HepG2 (cell line): ENCODE results near the gene C9orf78. TPM values are rescaled to one million over a fixed set of nuclear protein-coding genes. Genes with fewer than 3 reads are reported as not detected.
A peak's percentile ranks its signal among the peaks of the same experiment; 100 is the strongest.

Source experiments
- BCLAF1 ChIP-seq: fragments of 450-650 bp; IDR thresholded peaks from 2 replicates; pipeline ENCODE4 v1.6.1; 2017; ENCODE audit warnings: mild to moderate bottlenecking
- CBX2 ChIP-seq, 2 experiments: fragments of 200-600 bp in 1 of 2; sonication (generic); formaldehyde crosslinking in 1 of 2; IDR thresholded peaks; 2 replicates each; pipeline versions ENCODE4 v1.7.0 to v1.8.1; 2018 to 2022; ENCODE audit warnings: low read depth in 2 of 2, low read length in 1 of 2, mild to moderate bottlenecking in 1 of 2, missing genetic modification reagents in 1 of 2
- EEA1 ChIP-seq: sonication (generic); formaldehyde crosslinking; IDR thresholded peaks from 2 replicates; pipeline ENCODE4 v1.5.1; 2020; ENCODE audit warnings: mild to moderate bottlenecking, missing genetic modification reagents, borderline replicate concordance
- MED8 ChIP-seq: sonication (generic); formaldehyde crosslinking; IDR thresholded peaks from 2 replicates; pipeline ENCODE4 v1.8.1; 2023; ENCODE audit warnings: mild to moderate bottlenecking, missing genetic modification reagents; ENCODE audit not compliant: insufficient replicate concordance
- MTA1 ChIP-seq: sonication (generic); formaldehyde crosslinking; IDR thresholded peaks from 2 replicates; pipeline ENCODE4 v1.4.0; 2020; ENCODE audit warnings: missing genetic modification reagents, mild to moderate bottlenecking, borderline replicate concordance
- SMARCC2 ChIP-seq: fragments of 450-650 bp; IDR thresholded peaks from 2 replicates; pipeline ENCODE4 v1.6.1; 2017; ENCODE audit warnings: antibody characterized with exemption, mild to moderate bottlenecking
- SRSF4 ChIP-seq: fragments of 200-400 bp; formaldehyde crosslinking; IDR thresholded peaks from one replicate; pipeline ENCODE4 v1.6.1; 2018; ENCODE audit warnings: mild to moderate bottlenecking, low read depth, low read length, moderate library complexity; ENCODE audit not compliant: poor library complexity, severe bottlenecking
- STAT6 ChIP-seq: sonication (generic); formaldehyde crosslinking; IDR thresholded peaks from 2 replicates; pipeline ENCODE4 v1.4.0; 2020; ENCODE audit warnings: missing genetic modification reagents, mild to moderate bottlenecking, borderline replicate concordance
- TEF ChIP-seq: sonication (generic); formaldehyde crosslinking; IDR thresholded peaks from 2 replicates; pipeline ENCODE4 v1.5.0; 2020; ENCODE audit warnings: missing genetic modification reagents
- THYN1 ChIP-seq: sonication (generic); formaldehyde crosslinking; IDR thresholded peaks from 2 replicates; pipeline ENCODE4 v1.8.1; 2023; ENCODE audit warnings: low read depth, mild to moderate bottlenecking, moderate library complexity, missing genetic modification reagents, borderline replicate concordance
- YY1 ChIP-seq: IDR thresholded peaks from 2 replicates; pipeline ENCODE4 v1.6.1; 2011; ENCODE audit warnings: low read length, low read depth, moderate library complexity, mild to moderate bottlenecking; ENCODE audit not compliant: insufficient read depth, insufficient replicate concordance
- ZFY ChIP-seq: sonication (generic); formaldehyde crosslinking; IDR thresholded peaks from 2 replicates; pipeline ENCODE4 v1.4.0; 2020; ENCODE audit warnings: missing genetic modification reagents
- ZMAT3 ChIP-seq: sonication (generic); formaldehyde crosslinking; conservative IDR thresholded peaks from 2 replicates; pipeline ENCODE4 v1.7.0; 2021; ENCODE audit warnings: missing genetic modification reagents
- ZNF224 ChIP-seq: sonication (generic); formaldehyde crosslinking; IDR thresholded peaks from 2 replicates; pipeline ENCODE4 v1.5.0; 2020; ENCODE audit warnings: mild to moderate bottlenecking, missing genetic modification reagents
- ZNF597 ChIP-seq: sonication (generic); formaldehyde crosslinking; IDR thresholded peaks from 2 replicates; pipeline ENCODE4 v1.5.0; 2020; ENCODE audit warnings: missing genetic modification reagents
- ZNF883 ChIP-seq: sonication (generic); formaldehyde crosslinking; IDR thresholded peaks from 2 replicates; pipeline ENCODE4 v1.5.1; 2020; ENCODE audit warnings: mild to moderate bottlenecking, missing genetic modification reagents; ENCODE audit errors: not compliant biosample characterization
- ZSCAN20 ChIP-seq: sonication (generic); formaldehyde crosslinking; IDR thresholded peaks from 2 replicates; pipeline ENCODE4 v1.4.0; 2020; ENCODE audit warnings: missing genetic modification reagents, mild to moderate bottlenecking, borderline replicate concordance
- polyA plus RNA-seq, 8 experiments: library from polyadenylated mRNA; depleted of rRNA in 3 of 8; stranded (reverse) in 7 of 8; unstranded in 1 of 8; fragments of >200 nt; fragmentation: Illumina TruSeq in 4 of 8; extraction: Trizol in 4 of 8; gene quantifications; 2 replicates each; pipeline versions ENCODE4 v1.2.1 to v1.2.3, GENCODE V29; 2011 to 2016; ENCODE audit warnings: low read depth in 4 of 8, missing spikeins in 1 of 8, mixed read lengths in 1 of 8; ENCODE audit not compliant: insufficient read depth in 1 of 8
- total RNA-seq, 5 experiments: library from RNA; depleted of rRNA; stranded (reverse); fragments of >200 nt; fragmentation: Illumina TruSeq; extraction: Trizol; gene quantifications; 2 replicates each; pipeline ENCODE4 v1.2.3, GENCODE V29; 2016; ENCODE audit warnings: low read depth in 1 of 5
- TF ChIP-seq, protein P1 (sequence below): sonication (generic); formaldehyde crosslinking; IDR thresholded peaks from 2 replicates; pipeline ENCODE4 v1.8.0; 2022; ENCODE audit warnings: missing genetic modification reagents, low read depth, mild to moderate bottlenecking, borderline replicate concordance

C9orf78 gene
- total and polyA plus RNA-seq, 2 of the 13 experiments (the other 11 are each of a cell fraction or from before 2014, with no cell fraction given), result 18.4 to 35.5 TPM

GRCh38 chr9:129835128-129835859, at the start of gene C9orf78, which contains the start of gene USP20 (continued):
- TF ChIP-seq ZNF597 (CRISPR knock-in tag) (no peak), CBX2 (IDR thresholded peaks at IDR 0.05; ENCODE audit: low read depth, low read length) (no peak), CBX2 (CRISPR knock-in tag; IDR thresholded peaks at IDR 0.05; ENCODE audit: low read depth) (no peak), ZSCAN20 (CRISPR knock-in tag) (no peak), STAT6 (CRISPR knock-in tag) (no peak), TEF (CRISPR knock-in tag) (0 out of 2 replicates have a peak, but pooled peaks have one; percentile 47), YY1 (peak; percentile 75), SRSF4 (no peak), ZFY (peak; percentile 88), ZMAT3 (0 out of 2 replicates have a peak, but pooled peaks have one; percentile 51), MED8 (no peak), MTA1 (no peak; the same call in 1 of the 2 replicates), EEA1 (CRISPR knock-in tag) (no peak), SMARCC2 (no peak), ZNF883 (CRISPR knock-in tag) (peak; percentile 13), THYN1 (CRISPR knock-in tag) (no peak), BCLAF1 (no peak), ZNF224 (CRISPR knock-in tag) (no peak)
- TF ChIP-seq, protein P1, sequence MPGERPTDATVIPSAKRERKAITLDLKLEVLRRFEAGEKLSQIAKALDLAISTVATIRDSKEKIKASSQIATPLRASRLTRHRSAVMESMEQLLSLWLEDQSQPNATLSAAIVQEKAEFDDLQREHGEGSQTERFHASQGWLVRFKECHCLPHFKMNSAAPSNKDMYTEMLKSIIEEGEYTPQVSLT (CRISPR knock-in tag), result no peak; the same call in 1 of the 2 replicates
